Measurements from ENCODE around the gene PARD3B.

The PARD3B gene

DNA sequence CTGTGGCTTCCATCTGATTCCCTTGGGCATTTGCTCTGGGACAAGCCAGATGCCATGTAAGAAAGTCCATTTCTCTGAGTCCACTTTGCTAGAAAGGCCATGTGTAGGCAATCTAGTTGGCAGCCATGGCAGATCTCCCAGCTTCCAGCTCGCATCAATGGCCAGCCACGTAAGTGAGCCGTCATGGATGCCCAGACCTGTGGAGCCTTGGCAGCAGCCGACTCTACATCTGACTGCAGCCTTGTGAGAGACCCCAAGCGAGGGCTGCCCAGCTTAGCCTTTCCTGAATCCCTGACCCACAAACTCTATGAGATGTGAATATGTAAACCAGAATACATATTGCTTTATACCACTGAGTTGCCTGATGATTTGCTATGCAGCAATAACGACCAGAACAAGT is 533.5 kb downstream of the PARD3B start:
- DNase-seq, result no peak

DNA sequence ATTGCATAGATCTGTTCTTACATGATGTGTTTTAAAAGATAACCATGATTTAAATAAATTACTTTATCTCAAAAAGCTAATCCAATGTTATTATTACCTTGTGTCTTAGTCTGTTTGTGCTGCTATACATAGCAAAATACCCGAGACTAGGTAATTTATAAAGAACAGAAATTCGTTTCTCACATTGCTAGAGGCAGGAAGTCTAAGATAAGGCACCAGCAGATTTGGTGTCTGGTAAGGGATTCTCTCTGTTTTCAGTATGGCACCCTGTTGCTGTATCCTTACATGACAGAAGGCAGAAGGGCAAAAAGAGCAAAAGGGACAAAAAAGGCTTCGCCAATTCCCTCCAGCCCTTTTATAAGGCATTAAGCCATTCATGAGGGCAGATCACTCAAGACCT is 533.9 kb downstream of the PARD3B start:
- DNase-seq, result no peak

DNA sequence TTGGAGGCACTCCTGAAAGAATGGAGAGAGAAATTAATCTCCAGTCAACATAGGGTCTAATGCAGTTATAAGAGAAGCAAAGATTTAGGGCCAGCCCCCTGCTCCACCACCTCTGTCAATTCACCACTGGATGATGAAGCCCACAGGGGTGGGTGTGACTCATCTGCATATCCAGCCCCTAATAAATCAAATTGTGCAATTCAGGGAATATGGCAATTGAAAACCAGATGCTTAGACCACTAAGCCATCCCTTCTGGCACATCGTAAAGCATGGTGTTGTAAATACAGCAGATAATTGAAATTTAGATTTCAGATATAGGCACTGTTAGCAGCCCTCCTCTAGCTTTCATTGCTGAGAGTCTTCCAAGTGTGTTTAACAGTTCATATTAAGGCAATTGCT is 541.4 kb downstream of the PARD3B start:
- DNase-seq, result no peak

DNA sequence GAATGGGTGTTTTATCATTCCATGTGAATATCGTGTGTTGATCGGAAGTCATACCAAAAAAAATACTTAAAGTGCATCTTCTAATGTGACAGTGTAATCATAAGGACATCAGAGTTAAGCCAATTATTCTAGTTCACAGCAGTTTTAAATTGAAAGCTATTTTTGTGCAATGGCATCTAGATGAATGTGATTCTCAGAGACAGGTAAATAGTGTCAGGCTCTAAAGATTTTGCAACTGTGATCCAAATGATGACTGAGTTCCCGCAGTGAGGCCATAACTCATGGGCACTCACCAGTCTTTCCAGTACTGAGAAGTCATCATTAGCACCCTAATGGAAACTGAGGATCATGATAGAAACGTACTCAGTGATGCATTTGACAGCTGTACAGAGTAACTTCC is 542.6 kb downstream of the PARD3B start:
- no peak for DNase-seq

DNA sequence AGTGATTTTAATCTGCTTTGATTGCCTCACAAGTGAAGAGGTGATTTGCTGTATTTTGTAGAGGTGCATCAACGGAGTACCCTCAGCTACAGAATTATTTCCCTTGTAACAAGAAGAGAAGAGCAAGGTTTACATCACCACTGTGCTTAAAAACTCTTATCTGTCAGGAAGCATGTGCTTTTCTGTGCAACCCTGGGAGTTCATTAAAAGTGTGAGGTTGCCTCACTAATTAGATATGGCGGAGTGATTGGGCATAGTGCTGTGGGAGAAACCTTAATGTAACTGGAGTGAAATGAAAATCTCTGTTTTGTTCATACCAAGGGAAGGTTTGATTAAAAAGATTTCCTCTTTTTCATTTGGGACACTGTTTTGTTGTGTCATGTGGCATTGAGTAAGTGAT is 544.7 kb downstream of the PARD3B start:
- DNase-seq, result no peak

DNA sequence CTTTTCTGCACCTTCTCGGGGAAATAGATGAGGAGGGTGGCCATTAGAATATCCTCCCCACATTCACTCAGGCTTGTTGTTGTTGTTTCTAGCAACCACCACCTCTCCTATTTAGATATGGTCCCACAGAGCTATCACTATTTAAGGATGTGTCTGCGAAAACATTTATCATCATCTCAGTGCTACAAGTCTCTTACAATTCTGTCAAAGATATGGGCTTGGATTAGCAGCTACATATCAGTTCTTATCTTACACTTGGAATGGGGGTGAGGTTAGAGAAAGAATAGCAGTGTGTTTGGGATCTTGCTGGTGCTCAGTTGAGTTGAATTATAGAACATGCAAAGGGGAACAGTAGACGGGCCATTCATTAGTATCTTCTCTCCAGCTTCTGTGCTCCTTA is 546.1 kb downstream of the PARD3B start:
- no peak for DNase-seq

DNA sequence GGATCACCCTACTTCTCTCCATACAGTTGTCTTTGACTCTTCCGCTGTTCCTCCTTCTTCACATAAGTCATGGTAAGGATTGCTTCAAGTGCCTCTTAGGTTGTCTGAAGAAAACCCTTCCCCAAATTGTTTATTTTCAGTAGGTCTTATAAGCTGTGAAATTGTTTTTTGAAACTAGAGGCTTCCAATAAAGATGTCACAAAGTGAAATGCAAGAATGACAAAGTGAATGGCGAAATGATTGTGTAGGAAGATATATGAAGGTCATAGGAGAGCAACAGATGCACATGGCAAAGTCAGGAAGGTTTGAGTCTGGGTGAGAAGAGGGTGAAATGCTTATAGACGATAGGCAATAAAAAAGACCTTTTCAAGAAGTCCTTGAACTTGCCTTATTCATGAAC is 548.8 kb downstream of the PARD3B start:
- DNase-seq, result no peak

DNA sequence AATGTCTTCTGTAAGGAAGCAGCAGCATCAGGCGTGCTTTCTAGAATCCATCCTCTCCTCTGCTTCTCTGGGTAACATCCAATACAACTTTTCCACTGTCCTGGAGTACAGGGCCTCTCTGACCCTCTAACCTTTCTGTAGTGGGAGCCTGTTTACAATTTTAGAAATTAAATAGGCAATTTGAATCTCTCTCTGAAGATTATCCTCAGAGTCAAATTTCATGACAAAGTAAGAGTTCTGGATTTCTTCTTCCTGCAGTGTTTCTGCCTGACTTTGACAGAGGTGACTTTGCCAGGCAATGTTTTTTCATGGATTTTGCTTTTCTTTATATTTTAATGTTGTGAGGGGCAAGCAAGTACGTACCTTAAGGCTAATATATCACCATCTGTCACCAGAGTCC is 558.4 kb downstream of the PARD3B start:
- DNase-seq, result no peak

DNA sequence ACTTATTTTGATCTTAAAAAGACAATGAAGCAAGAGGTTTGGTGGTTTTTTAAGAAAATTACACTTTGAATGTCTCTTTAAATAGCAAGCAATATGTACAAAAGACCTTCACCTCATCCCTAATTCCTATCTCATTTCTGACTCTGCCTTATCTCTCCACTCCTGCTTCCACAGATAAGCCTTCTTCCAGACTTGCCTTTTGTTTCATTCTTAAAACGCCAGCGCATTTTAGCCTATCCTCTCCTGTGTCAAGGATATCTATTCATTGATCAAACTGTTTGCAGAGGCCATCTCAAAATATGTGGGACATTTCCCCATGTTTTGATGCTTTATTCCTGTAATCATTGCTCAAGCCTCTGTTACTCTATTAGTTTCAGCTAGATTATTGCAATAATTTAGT is 562.5 kb downstream of the PARD3B start:
- no peak for DNase-seq

DNA sequence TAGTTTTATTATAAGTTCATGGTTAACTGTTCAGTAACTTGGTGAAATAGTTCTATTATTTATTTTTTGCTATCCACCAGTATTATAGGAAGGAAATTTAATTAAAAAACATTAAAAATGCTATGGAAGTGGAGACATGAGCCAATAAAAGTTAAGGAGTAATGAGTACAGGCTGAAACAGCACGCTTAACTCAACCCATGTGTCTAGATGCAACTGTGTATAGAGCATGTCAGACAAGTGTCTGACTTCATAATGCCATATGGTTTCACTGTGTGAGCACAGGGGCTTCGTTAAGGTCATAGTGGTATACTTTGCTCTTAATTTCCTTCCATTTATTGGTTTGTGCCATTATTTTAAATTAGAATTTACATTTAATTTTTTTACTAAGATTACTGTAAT is 570.2 kb downstream of the PARD3B start:
- DNase-seq, result no peak

DNA sequence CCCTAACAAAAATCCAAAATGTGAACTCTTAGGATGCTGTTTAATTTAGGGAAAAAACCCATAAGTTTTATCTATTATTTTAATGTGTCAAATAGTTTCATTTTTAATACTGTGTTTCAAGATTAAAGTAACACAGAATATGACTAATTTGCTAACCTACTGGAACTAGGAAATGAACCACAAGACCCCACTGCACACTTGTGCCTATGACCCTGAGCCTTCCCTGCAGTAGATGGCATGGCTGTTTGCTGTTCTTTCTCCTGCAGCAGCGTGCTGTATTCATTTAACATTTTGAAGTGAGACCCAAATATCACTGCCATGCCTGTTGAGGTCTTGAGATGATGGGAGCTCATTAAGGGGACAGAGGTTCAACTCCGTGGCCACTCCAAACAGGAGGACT is 571.9 kb downstream of the PARD3B start:
- no peak for DNase-seq

DNA sequence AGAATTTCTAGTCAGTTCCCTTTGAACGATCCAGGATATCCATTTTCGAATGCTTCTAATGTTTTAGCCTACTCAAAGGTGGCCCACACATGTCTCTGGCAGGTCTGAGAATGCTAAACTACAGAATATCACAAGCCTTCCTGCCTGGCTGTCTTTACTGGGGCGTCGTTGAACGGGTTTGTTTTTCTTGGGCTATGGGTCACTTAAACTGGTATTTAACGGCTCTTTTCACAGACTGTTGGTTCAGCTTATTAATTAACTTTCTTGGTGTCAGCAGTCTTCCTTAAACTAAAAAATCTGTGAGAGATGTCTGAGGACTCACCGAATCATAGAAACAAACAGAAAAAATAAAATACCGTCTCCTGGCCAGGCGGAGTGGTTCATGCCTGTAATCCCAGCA is 573.9 kb downstream of the PARD3B start:
- DNase-seq, result no peak

DNA sequence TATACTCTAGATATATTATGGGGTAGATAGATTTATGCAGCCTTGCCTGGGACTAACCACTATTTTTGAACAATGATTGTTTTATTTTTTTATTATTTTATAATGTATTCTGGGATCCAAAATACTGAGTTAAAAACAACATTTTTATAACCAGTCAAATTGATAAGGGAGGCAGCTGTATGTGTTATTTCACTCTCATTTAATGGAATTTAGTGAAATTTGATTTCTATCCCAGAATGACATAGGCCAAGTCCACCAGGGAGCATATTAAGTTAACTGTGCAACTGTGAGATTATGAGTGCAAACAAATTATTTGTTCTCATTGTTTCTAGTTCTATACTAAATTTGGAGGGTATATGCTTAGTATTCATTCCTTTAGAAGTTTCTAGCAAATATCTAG is 583.5 kb downstream of the PARD3B start:
- no peak for DNase-seq

DNA sequence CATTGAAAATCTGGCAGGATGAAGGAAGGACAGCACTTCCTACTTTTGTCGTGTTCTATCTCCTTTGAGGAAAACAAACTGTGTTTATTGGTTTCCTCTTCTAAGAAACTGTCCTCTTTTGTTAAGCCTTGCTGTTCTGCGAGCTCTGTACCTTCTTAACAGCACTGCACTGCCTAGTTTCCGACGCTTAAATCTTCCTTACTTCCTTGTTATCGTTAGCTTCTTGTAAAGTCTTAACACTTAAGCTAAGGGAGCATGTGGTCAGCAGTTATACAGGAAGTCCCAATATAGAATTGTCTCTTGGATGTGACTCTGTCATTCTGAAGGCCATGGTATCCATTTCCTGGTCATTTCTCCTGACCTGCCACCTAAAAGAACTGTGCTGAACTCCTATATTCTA is 584.3 kb downstream of the PARD3B start:
- DNase-seq, result no peak

DNA sequence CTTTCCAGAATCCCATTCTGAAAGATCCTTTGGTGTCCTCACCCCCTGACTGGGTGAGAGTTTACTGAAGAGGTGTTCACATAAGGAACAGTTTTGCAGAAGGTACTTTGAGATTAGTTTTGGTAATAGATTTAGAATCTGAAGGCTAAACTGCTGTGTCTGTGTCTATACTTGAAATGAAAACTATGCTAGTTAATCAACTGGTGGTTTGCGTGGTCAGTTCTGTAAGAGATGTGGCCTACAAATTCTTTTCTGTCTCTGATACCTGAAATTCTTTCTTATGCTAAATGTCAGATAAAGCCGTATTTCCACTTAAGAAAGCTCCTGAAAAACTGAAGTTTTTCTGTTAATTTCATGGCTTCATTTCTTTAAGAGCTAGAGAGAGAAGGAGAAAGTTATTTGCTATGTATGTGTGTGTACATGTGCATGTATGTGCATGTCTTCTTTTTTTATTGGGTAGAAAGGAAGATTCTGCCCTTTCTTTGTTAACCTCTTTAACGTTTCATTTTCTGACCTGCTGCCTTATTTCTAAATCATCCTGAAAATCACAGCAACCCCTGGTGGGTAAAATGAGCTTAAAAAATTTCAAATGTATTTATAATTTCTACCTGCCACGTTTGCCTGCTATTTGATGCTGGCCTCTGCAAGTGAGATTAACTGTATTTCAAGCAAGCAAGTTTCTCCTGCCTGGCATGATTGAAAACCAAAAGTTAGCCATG is 585.0 kb downstream of the PARD3B start:
- no peak for DNase-seq

DNA sequence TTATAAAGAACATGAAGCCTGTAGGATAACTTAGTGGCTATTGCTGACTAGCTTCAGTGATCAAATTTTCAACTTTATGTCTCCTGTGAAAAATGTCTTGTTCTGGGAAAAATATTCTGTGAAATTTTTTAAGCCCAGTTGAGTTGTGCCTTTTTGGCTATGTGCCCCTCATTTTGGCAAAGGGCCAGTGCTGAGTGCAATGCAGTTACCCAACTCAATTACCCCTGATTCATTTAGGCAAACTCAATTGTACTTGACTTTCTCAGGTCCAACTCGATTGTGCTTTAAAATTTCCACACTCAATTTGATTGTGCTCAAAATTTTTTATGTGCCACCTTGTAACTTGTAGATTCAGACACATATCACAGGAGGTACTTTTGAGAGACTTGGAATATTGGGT is 588.3 kb downstream of the PARD3B start:
- no peak for DNase-seq

DNA sequence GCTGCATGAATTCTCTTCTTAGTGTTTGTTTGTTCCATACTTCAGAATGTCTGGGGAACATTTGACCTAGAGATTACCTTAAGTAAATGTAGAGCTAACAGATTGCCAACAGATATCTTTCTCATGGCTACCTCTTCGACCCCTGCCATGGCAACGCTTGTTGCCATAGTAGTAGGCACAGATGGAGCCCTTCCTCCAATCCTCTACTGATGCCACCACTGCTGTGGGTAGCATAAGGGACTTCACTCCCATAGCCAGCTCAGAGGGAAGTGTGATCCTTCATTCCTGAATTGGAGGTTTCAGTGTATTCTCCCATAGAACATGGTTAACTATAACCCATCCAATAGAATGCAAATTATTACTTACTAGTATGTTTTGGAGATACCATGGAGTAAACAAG is 593.5 kb downstream of the PARD3B start:
- no peak for DNase-seq

DNA sequence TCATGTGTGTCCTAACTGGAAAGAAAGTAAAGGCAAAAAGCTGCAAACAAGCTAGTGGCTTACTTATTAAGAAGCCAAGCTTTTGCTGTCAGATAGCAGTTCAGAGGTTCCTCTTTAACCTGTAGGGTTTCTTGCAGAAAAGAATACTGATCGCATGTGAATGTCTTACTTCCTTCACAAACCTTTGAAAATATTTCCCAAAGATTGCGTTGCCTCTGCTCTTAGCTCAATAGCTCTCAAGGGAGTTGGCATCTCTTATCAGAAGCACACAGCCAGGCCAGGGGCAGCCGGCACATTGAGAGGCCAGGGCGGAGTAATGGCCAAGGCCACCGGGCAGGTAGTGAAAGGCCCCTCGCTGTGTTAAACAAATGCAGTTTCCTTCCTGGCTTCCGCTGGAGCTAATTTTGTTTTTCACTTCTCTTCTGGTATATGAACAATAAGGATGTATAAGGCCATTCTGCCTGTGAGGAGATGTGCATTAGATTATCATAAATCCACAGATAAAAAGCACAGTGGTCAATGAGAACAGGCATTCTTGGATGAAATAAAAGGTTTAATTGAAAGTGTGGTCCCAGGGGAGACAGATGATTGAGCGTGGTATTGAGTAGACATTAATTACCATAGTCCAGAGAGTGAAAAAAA is 594.7 kb downstream of the PARD3B start:
- no peak for DNase-seq

DNA sequence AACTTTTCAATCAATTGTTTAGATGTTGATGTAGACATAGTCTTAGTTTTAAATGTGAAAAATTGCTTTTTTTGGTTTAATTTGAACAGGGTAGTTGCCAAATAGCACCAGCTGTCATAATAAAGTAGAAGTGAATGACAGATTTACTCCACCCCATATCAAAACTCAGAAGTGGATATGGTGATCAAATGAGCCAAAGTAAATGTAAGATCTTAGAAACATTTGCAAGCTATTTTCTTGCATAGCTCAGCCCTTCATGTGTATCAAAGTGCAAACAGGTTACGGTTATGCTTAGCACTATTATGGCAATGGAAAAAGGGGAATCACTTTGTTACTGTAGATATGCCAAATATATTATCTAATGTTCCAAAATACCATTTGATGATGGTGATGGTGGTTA is 596.1 kb downstream of the PARD3B start:
- no peak for DNase-seq

DNA sequence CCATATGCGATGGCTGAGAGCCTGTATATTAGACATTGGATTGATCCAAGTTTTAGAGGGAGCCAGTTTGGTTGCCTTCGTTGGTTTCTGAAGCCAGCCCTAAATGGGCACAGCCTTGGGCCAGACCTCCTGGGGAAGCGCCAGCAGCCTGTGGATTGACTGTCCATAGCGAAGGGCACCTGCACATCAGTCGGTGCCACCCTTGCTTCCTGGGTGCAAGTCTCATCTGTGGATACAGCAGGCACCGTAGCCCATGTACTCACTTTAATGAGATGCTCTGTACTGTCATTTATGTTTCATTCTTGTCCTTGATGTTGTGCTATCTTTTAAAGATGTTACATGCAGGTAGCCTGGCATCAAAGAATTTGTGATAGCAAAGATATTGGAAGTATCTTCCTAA is 600.6 kb downstream of the PARD3B start:
- no peak for DNase-seq

DNA sequence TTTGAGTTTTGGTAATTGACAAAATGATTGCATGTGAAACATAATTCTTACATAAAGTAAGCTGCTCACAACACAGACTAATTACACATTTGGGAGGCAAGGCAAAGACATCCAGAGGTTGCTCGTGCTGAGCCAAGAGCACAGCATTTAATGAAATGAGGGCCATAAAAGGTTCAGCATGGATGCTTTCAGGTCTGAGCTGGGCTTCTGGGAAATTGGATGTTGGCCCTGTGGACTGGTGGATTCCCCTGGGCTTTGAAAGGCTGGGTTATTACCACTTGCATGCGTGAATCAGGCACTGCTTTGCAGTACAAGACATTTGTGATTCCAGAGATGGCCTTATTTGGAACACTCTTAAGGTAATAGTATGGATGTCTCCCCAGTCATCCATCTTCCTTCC is 603.5 kb downstream of the PARD3B start:
- no peak for DNase-seq

DNA sequence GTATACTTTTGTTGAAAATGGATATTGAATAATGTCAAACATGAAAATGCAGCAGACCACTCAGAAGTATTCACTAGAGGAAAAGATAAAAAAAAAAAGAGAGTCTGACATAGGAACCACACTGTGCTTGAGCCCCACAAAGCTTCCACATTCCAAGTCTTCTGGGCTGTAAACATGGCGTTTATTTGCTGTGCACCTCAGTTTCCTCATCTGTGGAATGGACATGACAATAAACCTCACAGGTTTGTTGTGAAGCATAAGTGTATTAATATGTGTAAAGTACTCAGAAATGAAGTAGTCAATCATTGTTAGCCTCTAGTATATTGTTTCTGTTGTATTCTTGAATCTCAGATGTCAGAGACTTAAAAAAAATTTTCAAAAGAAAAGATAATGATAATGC is 611.2 kb downstream of the PARD3B start:
- DNase-seq, result no peak

DNA sequence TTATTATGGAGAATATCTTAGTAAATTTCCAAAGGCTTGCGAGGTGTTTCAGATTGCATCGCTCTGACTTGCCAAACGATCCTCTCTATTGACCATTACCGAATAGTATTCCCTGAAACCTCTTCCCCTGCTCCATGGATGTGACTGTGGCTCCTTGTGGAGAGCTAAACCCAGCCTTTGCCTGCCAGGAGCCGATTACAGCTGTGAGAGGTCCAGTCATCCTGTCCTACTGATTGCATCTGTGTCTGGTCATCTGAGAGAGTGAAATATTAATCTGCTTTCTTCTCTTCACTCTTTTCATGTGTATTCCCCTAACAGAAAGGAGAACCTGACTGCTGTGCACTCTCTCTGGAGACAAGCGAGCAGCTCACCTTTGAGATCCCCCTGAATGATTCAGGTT is 613.1 kb downstream of the PARD3B start:
- DNase-seq, result no peak

DNA sequence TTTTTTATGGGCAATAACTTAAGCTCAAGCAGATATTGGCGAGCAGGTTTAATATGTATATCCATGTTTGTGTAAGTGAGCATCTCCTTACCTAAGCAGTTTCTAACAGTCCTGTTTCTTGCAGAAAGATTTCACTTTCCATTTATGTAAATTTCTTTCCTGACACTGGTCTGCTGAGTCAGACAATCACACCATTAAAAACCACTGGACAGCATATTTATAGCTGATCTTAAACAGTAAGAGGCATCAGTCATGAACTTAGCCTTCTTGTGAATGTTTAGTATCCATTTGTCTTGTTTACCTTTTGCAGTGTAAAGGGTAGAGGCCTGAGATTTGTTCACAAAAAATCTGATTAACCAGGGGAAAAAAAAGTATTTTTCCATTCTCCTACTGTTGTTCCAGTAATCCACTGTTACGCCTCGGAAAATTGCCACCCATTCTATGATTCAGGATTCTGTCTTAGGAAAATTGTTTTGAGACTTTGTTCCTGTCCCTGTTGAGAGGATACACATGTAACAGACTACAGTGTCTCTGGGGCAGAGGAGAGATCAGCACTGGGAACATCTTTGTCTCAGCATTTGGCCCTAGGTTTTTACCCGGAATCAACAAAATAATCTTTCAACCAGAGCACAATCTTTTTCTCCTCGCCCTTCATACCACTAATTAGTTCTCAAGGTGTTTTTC is 616.0 kb downstream of the PARD3B start:
- no peak for DNase-seq

DNA sequence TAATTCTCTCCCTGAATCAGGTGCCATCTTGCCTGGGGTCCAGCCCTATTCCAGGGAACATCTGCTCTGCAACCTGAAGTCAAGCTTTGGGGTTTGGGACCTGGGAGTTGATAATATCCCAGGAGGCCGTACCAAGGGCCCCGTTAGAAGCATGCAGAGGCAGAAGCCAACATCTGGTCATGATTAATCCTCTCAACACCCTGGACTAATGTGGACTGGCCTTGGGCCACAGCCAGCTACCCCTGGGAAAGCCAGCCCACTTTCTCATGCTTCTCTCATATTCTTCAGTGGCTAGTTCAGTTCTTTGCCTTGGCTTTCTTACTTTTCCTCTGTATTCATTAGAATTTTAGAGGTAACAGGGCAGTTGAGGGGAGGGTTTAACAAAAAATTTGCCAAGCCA is 621.5 kb downstream of the PARD3B start:
- no peak for DNase-seq

All from activated effector memory CD4-positive, alpha-beta T cell treated with anti-CD3 and anti-CD28 coated beads, Interleukin-2, amount 50 U/mL, for 16 hours (primary cell).